ENCODE results near the gene ZRANB3. TPM values are rescaled to one million over a fixed set of nuclear protein-coding genes. Genes with fewer than 3 reads are reported as not detected.
A peak's percentile ranks its signal among the peaks of the same experiment; 100 is the strongest.

ZRANB3 gene
- total RNA-seq = 10.8 and 11.0 TPM in 2 replicates
- long read RNA-seq, full-length matches to known transcripts = 1 of 13 reads
- long read RNA-seq, partial matches to known transcripts = 0 of 13 reads
- long read RNA-seq, other reads (novel, unspliced or antisense) = 12 of 13 reads

GRCh38 chr2:135530313-135531230 lies at the start of gene ZRANB3:
Gene ZRANB3, minus strand, starts transcription at chr2:135531218.
- no peak within 1 kb of the TSS for H3K4me3 Mint-ChIP-seq (ENCODE audit: unreplicated experiment)
- peak; percentile 96 for DNase-seq (ENCODE audit: extremely low spot score, unreplicated experiment)
- peaks cover 26% of the 10 kb centered on the region for H3K4me1 Mint-ChIP-seq (ENCODE audit: unreplicated experiment)
- H3K27me3 Mint-ChIP-seq (ENCODE audit: unreplicated experiment) = no peaks in the 10 kb centered on the region
- no peak within 1 kb of the TSS for H3K27ac Mint-ChIP-seq (ENCODE audit: unreplicated experiment)
- TF ChIP-seq CTCF (IDR thresholded peaks at IDR 0.05) = no peak
- no peaks in the 10 kb centered on the region for H3K9me3 Mint-ChIP-seq (ENCODE audit: unreplicated experiment)
- no peaks in the 10 kb centered on the region for H3K36me3 Mint-ChIP-seq (ENCODE audit: unreplicated experiment)

GRCh38 chr2:135573620-135574019 lies 42.6 kb upstream of the ZRANB3 start:
- TF ChIP-seq CTCF (IDR thresholded peaks at IDR 0.05) = peak; percentile 16
- H3K4me3 Mint-ChIP-seq (ENCODE audit: unreplicated experiment) = no peak overlapping the region
- DNase-seq (ENCODE audit: extremely low spot score, unreplicated experiment) = no peak
- no peak overlapping the region for H3K27ac Mint-ChIP-seq (ENCODE audit: unreplicated experiment)
- H3K36me3 Mint-ChIP-seq (ENCODE audit: unreplicated experiment) = peaks cover 3% of the 10 kb centered on the region
- no peaks in the 10 kb centered on the region for H3K9me3 Mint-ChIP-seq (ENCODE audit: unreplicated experiment)
- H3K27me3 Mint-ChIP-seq (ENCODE audit: unreplicated experiment) = no peaks in the 10 kb centered on the region
- H3K4me1 Mint-ChIP-seq (ENCODE audit: unreplicated experiment) = peaks cover 5% of the 10 kb centered on the region

GRCh38 chr2:135570884-135571283 lies 39.9 kb upstream of the ZRANB3 start:
- peaks cover 5% of the 10 kb centered on the region for H3K4me1 Mint-ChIP-seq (ENCODE audit: unreplicated experiment)
- no peak overlapping the region for H3K4me3 Mint-ChIP-seq (ENCODE audit: unreplicated experiment)
- no peak for DNase-seq (ENCODE audit: extremely low spot score, unreplicated experiment)
- H3K36me3 Mint-ChIP-seq (ENCODE audit: unreplicated experiment) = peaks cover 3% of the 10 kb centered on the region
- H3K9me3 Mint-ChIP-seq (ENCODE audit: unreplicated experiment) = no peaks in the 10 kb centered on the region
- no peaks in the 10 kb centered on the region for H3K27me3 Mint-ChIP-seq (ENCODE audit: unreplicated experiment)
- H3K27ac Mint-ChIP-seq (ENCODE audit: unreplicated experiment) = no peak overlapping the region
- TF ChIP-seq CTCF (IDR thresholded peaks at IDR 0.05) = no peak

- Mint-ChIP-seq H3K27me3 (ENCODE audit: unreplicated experiment) (no peaks in the 10 kb centered on the region), H3K4me1 (ENCODE audit: unreplicated experiment) (peaks cover 5% of the 10 kb centered on the region), H3K36me3 (ENCODE audit: unreplicated experiment) (peaks cover 2% of the 10 kb centered on the region), H3K27ac (ENCODE audit: unreplicated experiment) (peak overlapping the region; percentile 10), H3K4me3 (ENCODE audit: unreplicated experiment) (no peak overlapping the region), H3K9me3 (ENCODE audit: unreplicated experiment) (no peaks in the 10 kb centered on the region)
- no peak for DNase-seq (ENCODE audit: extremely low spot score, unreplicated experiment)
- no peak for TF ChIP-seq CTCF (IDR thresholded peaks at IDR 0.05)
Measured at GRCh38 chr2:135563793-135564192, 32.8 kb upstream of the ZRANB3 start.

- Mint-ChIP-seq H3K4me1 (ENCODE audit: unreplicated experiment) (peaks cover 7% of the 10 kb centered on the region), H3K27ac (ENCODE audit: unreplicated experiment) (no peak overlapping the region), H3K9me3 (ENCODE audit: unreplicated experiment) (no peaks in the 10 kb centered on the region), H3K4me3 (ENCODE audit: unreplicated experiment) (no peak overlapping the region), H3K36me3 (ENCODE audit: unreplicated experiment) (peaks cover 2% of the 10 kb centered on the region), H3K27me3 (ENCODE audit: unreplicated experiment) (no peaks in the 10 kb centered on the region)
- no peak for TF ChIP-seq CTCF (IDR thresholded peaks at IDR 0.05)
- DNase-seq (ENCODE audit: extremely low spot score, unreplicated experiment) = no peak
Measured at GRCh38 chr2:135561925-135562324, 30.9 kb upstream of the ZRANB3 start.
